Jurkat, Clone E6-1 (cell line): ENCODE data around the gene SLC36A4.
"Not testable (repeated sequence)": the region's sequence is repeated elsewhere in the genome, so short reads cannot be mapped to it uniquely, and the experiment has no call there.

Source experiments
- DNase-seq: peaks from one replicate; pipeline ENCODE4 v3.0.0-alpha.2; 2011; ENCODE audit warnings: low read depth, low spot score
- H3K4me3 ChIP-seq: 2 replicates; pipeline ENCODE4 v1.5.1; 2011; ENCODE audit warnings: mild to moderate bottlenecking, low read length, control low read depth, moderate library complexity

SLC36A4 gene

DNA sequence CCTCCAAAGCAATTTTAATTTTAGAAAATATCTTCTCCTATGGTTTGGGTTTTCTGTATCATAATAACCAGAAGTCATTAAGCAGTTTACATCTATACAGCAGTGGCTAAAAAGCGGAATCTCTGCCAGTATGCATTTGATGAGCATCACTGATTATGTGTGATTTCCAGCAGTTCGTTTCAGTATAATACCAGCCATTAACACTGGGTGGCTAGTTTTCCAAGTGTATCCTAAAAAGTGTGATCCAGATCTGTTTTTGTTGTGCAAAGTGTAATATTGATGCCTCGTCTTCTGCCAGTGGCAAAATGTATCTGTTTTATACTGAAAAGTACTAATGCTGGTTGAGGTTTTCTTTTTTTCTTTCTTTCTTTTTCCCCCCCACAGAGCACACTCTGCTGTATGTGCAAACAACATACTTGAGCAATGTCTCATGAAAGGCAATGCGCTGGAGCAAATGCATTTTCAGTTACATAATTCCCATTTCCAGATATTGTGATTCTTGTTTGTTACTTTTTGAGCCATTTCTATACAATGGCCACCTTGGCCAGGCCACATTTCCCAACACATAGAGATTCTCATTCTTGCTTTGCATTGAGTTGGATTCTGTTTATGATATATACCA is 64.2 kb downstream of the SLC36A4 start:
- no peak for DNase-seq
- no peak overlapping the region for H3K4me3 ChIP-seq

DNA sequence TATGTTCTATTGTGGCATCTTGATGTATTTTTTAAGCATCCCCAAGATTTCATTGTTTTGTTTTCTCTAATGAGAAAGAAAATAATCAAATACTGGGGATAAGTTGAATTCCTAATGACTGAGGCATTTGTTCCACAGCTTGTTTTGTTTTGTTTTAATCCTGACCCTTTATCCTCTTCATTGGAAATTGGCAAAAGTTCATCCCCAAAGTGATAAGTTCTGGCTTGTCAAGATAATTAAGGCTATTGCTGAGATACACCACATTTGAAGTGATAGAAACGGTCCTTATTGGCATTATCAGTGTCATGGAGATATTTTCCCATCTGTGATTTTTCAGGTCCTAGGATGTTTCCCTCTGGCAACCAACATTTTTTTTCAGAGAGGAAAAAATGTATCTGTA is 65.0 kb downstream of the SLC36A4 start:
- DNase-seq: no peak
- H3K4me3 ChIP-seq: no peak overlapping the region

DNA sequence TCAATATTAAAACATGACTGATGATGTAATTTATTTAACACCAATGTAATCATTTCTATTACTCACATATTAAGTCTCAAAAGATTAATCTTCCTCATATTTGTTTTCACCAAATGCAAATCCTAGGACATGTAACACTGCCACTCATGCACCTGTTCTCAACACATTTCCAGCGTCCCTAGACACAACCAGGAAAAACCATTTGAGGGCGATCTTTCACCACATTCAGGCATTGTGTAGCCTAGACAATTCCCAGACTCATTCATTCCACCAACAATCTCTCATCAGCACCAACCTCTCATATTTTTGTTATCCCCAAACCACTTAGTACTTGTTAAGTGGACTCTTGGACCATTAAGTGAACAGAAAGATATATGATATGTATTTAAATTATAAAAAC is 66.1 kb downstream of the SLC36A4 start:
- no peak for DNase-seq
- H3K4me3 ChIP-seq: no peak overlapping the region

DNA sequence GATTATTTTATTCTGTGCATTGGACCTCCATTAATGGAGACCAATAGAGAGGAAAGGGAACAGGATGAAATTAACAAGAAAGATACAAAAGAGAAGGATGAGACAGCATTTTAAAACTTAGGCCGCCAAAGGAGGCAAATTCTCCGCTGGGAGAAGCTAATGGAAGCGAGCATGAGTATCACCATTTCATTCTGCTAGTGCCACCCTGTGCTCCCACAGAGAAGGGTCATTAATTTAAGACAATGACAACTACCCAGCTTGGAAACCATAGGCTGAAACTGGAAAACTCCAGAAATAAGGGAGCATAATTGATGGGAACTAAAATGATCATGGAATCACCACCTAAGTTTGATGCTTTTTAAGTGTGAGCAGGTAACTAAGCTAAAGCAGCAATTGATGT is 69.2 kb downstream of the SLC36A4 start:
- no peak overlapping the region for H3K4me3 ChIP-seq
- DNase-seq: no peak

DNA sequence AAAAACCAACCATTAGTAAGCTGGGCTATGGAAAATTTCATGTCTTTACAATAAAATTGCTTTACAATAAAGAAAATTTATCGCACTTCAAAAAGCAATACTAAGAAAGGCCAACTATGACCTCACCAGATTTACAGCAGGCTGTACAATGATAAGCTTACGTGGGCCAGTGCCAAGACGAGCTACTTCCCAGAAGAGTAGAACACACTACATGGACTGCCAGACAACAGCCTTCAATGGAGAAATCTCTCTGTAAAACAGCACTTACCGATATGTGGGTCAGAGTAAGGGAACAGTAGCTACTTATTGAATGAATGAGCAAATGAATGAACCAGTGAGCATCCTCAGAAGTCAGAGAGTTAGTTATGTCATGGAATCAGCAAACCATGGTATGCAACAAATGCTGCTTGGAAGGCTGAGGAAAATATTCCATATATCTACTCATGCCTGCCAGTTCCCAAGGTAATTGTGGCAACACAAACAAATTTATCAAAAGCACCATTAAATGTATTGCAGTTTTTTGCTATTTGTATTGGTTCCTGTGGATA is 74.4 kb downstream of the SLC36A4 start:
- H3K4me3 ChIP-seq: no peak overlapping the region
- DNase-seq: no peak

DNA sequence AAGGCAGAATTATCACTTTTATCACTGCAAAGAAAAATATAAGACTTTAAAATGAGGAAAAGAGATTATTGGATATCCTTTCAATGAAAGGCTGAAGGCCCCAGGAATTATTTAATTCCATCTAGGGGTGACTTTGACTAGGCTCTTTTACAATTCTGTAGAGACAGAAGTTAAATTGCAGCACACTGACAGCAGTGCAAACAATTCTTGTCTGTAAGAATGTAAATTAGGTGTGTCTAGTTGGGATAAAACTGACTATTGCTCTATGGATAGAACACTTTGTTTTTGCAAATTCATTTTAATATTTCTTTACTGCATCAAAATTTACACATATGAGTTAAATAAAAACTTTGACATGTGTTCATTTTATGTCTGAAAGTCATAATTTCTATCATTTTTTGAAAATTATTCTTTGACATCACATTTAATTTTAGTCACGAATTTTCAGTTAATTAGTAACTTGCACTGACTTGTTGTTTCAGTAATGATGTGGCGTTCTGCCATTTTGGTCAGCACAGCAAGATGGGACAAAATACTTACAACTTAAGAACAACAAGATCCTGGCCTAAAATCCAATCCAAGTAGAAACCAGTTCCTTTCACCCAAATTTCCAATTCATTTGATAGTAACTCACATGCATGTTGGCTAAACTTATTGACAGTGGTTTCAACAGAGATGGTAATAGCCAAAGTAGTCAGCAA is 75.1 kb downstream of the SLC36A4 start:
- H3K4me3 ChIP-seq: no peak overlapping the region
- no peak for DNase-seq

DNA sequence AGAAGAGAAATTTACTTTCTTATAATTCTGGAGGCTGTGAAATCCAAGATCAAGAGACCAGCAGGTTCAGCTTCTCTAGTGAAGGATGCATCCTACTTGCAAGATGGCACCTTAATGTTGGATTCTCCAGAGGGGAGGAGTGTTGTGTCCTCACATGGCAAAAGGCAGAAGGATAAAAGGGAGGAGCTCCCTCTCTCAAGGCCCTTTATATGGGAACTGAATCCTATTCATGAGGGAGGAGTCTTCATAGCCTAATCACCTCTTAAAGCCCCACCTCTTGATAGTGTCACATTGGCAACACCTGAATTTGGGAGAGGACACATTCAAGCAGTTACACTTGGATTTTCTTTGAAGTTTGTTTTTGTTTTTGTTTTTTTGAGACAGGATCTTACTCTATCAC is 79.5 kb downstream of the SLC36A4 start:
- DNase-seq: no peak
- H3K4me3 ChIP-seq: no peak overlapping the region

DNA sequence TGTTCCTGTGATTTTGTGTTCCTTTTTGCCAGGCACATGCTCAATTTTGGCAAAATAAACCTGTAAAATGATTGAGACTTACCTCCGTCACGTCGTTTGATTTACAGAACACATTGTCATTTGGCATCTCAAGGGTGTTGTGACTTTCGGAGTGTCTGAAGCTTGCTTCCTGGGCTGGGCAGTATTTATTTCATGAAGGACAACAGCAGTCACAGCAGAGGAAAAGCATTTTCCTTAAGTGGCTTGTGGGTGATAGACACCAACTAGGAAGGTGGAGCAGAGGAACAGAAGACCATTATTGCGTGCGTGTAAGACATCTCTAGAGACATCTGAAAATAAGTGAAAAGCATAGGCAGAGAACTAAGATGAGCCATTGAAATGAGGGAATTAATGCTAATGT is 80.2 kb downstream of the SLC36A4 start:
- no peak for DNase-seq
- no peak overlapping the region for H3K4me3 ChIP-seq

DNA sequence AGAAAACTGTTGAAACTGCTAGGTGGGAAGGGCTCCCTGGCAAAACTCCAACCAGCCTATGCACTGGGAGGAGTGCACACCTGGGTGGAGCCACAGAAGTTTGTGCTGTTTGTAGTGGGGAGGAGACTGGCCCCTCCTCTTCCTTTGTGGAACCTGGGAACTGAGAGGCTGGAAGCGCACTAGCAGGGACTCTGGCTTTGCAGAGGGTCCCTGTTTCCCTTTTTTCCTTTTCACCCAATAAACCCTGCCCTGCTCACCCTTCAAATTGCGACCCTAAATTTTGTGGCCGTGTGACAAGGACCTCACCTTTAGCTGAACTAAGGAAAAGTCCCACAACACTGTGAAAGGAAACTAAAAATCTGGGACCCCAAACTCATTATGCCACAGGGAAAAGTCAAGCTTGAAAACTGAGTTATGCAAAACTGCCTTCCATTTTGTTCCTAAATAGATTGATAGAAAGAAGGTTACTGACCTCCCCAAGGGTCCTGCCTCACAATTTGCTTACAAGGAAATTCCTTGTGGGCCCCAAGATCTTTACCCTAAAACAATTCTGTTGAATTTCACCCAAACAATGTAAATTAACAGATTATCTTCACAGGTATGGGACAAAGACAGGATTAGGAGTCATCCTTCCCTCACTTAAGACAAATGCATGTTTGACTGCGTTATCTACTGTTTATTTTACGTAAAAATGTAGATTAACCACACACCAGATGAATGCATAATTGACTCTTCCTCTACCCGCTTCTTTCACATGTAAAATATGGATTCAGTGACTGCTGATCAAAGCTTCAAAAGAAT is 81.0 kb downstream of the SLC36A4 start:
- H3K4me3 ChIP-seq: no peak overlapping the region
- DNase-seq: peak; percentile 8

DNA sequence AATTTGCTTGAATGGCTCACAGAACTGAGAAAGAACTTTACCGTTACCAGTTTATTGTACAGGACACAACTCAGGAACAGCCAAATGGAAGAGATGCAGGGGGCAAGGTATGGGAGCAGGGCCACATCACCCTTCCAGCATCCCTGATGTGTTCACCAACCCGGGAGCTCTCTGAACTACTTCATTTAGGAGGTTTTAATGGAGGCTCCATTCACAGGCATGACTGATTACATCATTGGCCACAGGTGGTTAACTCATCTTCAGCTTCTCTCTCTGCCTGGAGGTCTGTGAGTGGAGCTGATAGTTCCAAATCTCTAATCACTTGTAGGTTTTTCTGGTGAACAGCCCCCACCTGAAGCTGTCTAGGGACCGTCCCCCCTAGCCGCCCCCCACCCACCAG is 83.5 kb downstream of the SLC36A4 start:
- no peak overlapping the region for H3K4me3 ChIP-seq
- DNase-seq: no peak

DNA sequence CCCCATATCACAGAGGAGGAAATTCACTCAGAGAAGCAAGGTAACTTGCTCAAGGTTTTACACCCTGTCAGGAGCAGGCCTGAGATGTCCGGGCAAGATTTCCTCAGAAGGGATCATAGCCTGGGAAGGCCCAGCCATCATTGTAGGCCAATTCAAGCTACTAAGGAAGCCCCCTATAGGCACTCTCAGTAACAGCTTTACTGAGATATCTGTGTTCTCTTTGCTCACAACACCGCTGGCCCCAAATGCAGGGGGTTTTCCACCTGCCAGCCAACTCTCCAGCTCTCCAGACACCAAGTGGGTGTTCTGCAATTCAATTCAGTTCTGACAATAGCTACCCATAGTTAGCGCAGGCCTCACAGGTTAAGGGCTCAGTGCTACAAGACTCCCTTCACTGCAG is 84.0 kb downstream of the SLC36A4 start:
- H3K4me3 ChIP-seq: no peak overlapping the region
- no peak for DNase-seq

DNA sequence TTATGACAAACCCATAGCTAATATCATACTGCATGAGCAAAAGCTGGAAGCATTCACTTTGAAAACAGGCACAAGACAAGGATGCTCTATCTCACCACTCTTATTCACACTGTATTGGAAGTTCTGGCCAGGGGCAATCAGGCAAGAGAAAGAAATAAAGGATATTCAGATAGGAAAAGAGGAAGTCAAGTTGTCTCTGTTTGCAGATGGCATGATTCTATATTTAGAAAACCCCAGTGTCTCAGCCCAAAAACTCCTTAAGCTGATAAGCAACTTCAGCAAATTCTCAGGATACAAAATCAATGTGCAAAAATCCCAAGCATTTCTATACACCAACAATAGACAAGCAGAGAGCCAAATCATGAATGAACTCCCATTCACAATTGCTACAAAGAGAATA is 86.6 kb downstream of the SLC36A4 start:
- not testable (repeated sequence) for DNase-seq, H3K4me3 ChIP-seq

DNA sequence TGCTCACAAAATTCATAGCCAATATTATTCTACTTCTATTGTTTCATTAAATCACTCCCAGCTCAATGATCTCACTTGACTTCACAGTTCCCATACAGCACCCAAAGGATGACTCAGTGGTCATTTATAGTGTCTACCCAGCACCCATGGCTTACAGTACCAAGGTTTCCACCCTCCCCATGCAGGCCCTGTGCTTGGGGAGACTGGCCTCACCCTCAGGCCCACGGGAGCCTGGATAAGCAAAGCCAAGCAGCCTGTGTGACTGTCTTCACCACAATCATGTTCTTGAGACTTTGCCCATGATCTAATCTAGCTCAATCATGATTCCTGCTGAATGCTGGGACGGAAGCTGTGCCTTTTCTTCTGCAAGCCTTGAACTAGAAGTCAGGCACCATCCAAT is 97.6 kb downstream of the SLC36A4 start:
- no peak for DNase-seq
- H3K4me3 ChIP-seq: no peak overlapping the region

DNA sequence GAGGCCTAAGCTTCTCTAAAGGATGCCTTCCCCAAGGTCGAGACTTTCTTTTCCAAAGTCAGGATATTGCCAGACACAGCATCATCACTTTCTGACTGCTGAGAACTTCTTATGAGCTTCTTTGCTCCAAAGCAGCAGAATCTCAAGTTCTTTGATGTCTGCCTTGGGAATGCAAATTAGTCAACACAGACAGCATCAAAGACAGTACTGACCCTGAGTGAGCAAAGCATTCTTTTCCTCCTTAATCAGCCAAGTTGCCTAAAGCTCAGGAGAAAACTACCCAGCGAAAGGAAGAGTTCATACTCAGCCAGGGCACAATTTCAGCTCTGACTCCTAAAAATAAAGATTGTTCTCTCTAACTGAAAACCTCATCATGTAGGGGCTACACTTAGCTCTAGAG is 98.0 kb downstream of the SLC36A4 start:
- H3K4me3 ChIP-seq: no peak overlapping the region
- DNase-seq: no peak
